K562 (cell line): ENCODE data around the gene SPDL1. TPM values are rescaled to one million over a fixed set of nuclear protein-coding genes. Genes with fewer than 3 reads are reported as not detected.

Experiments
- CREB3L1 ChIP-seq: fragments of 450-650 bp; IDR thresholded peaks from 2 replicates; pipeline ENCODE4 v1.6.1; 2014; ENCODE audit warnings: low read depth, mild to moderate bottlenecking, moderate library complexity, borderline replicate concordance
- CREM ChIP-seq: IDR thresholded peaks from 2 replicates; pipeline ENCODE4 v1.6.1; 2014; ENCODE audit warnings: antibody characterized with exemption, low read depth
- CSDE1 ChIP-seq, 2 experiments: fragments of 450-650 bp; IDR thresholded peaks; 2 replicates each; pipeline ENCODE4 v1.6.1; 2016; ENCODE audit warnings: mild to moderate bottlenecking in 1 of 2
- GABPA ChIP-seq: fragments of 200-800 bp; sonication (Bioruptor generic); conservative IDR thresholded peaks from 2 replicates; pipeline ENCODE4 v1.6.1; 2016; ENCODE audit warnings: low read depth, missing genetic modification characterization, missing compliant biosample characterization
- GTF3C2 ChIP-seq: IDR thresholded peaks from 3 replicates; pipeline ENCODE4 v1.6.1; 2011; ENCODE audit warnings: borderline replicate concordance, mild to moderate bottlenecking, moderate library complexity; ENCODE audit not compliant: insufficient read length; ENCODE audit errors: extremely low read depth
- JUN ChIP-seq, 2 experiments: sonication (generic) in 1 of 2; formaldehyde crosslinking in 1 of 2; IDR thresholded peaks; 2 replicates each; pipeline versions ENCODE4 v1.6.1 to v1.8.0; 2012 to 2022; ENCODE audit warnings: borderline replicate concordance in 2 of 2, mild to moderate bottlenecking in 2 of 2, improper control_type of control experiment in 1 of 2, low read depth in 1 of 2, low read length in 1 of 2, missing genetic modification reagents in 1 of 2
- NFE2 ChIP-seq: IDR thresholded peaks from 2 replicates; pipeline ENCODE4 v1.6.1; 2014; ENCODE audit warnings: antibody characterized with exemption, low read depth
- NFRKB ChIP-seq: fragments of 450-650 bp; IDR thresholded peaks from 2 replicates; pipeline ENCODE4 v1.6.1; 2016; ENCODE audit warnings: low read depth
- POLR2A ChIP-seq: fragments of 450-650 bp; conservative IDR thresholded peaks from 2 replicates; pipeline ENCODE4 v1.6.1; 2016
- POLR2H ChIP-seq: IDR thresholded peaks from 2 replicates; pipeline ENCODE4 v1.6.1; 2016; ENCODE audit warnings: missing genetic modification characterization, low read depth, mild to moderate bottlenecking, control low read depth, missing compliant biosample characterization, moderate library complexity
- POLR3A ChIP-seq: IDR thresholded peaks from 2 replicates; pipeline ENCODE4 v1.6.1; 2011; ENCODE audit warnings: borderline replicate concordance, mild to moderate bottlenecking, moderate library complexity; ENCODE audit not compliant: insufficient read length, insufficient read depth; ENCODE audit errors: extremely low read depth
- STAG1 ChIP-seq: sonication (generic); formaldehyde crosslinking; IDR thresholded peaks from 2 replicates; pipeline ENCODE4 v1.5.0; 2020; ENCODE audit warnings: missing genetic modification reagents, borderline replicate concordance
- UBTF ChIP-seq, 2 experiments: IDR thresholded peaks; 2 replicates each; pipeline ENCODE4 v1.6.1; 2012; ENCODE audit warnings: improper control_type of control experiment in 2 of 2, low read depth in 2 of 2, low read length in 2 of 2, borderline replicate concordance in 1 of 2
- ZEB2 ChIP-seq: fragments of 450-650 bp; IDR thresholded peaks from 2 replicates; pipeline ENCODE4 v1.6.1; 2016
- ZNF174 ChIP-seq: fragments of 250-450 bp; sonication (Bioruptor Pico); IDR thresholded peaks from 2 replicates; pipeline ENCODE4 v1.4.0; 2020; ENCODE audit warnings: mild to moderate bottlenecking
- ZNF197 ChIP-seq: fragments of 200-800 bp; sonication (Bioruptor generic); IDR thresholded peaks from 2 replicates; pipeline ENCODE4 v1.6.1; 2016; ENCODE audit warnings: low read depth, missing genetic modification characterization, missing compliant biosample characterization
- ZNF232 ChIP-seq: sonication (generic); formaldehyde crosslinking; IDR thresholded peaks from 2 replicates; pipeline ENCODE4 v1.8.0; 2022; ENCODE audit warnings: mild to moderate bottlenecking, missing genetic modification reagents
- ZNF263 ChIP-seq: sonication (generic); formaldehyde crosslinking; IDR thresholded peaks from 2 replicates; pipeline ENCODE4 v1.8.0; 2022; ENCODE audit warnings: mild to moderate bottlenecking, missing genetic modification reagents, borderline replicate concordance
- ZNF274 ChIP-seq: IDR thresholded peaks from 2 replicates; pipeline ENCODE4 v1.6.1; 2011; ENCODE audit warnings: low read depth, mild to moderate bottlenecking, low read length, moderate library complexity, borderline replicate concordance
- polyA plus RNA-seq, 8 experiments: library from polyadenylated mRNA; depleted of rRNA in 4 of 8; stranded (reverse) in 5 of 8; unstranded in 3 of 8; fragments of >200 nt; fragmentation: Nextera tagmentation in 2 of 8; fragmentation: Illumina TruSeq in 1 of 8; extraction: Ambion mirVana in 2 of 8; extraction: Trizol in 1 of 8; gene quantifications; 2 replicates each; pipeline versions ENCODE4 v1.2.1 to v1.2.3, GENCODE V29; 2011 to 2014; ENCODE audit warnings: inconsistent platforms in 1 of 8, missing spikeins in 1 of 8
- total RNA-seq, 7 experiments: library from RNA; depleted of rRNA in 6 of 7; stranded (reverse); fragments of >200 nt in 6 of 7; fragmentation: Illumina TruSeq in 2 of 7; extraction: Trizol in 2 of 7; gene quantifications; 2 replicates each; pipeline versions ENCODE4 v1.2.1 to v1.2.3, GENCODE V29; 2011 to 2021; ENCODE audit warnings: low replicate concordance in 1 of 7
- TF ChIP-seq, protein P1 (sequence below): fragments of 250-450 bp; sonication (Bioruptor Pico); IDR thresholded peaks from 2 replicates; pipeline ENCODE4 v1.8.0; 2021; ENCODE audit warnings: moderate library complexity, mild to moderate bottlenecking, inconsistent platforms

SPDL1 gene
- total and polyA plus RNA-seq, 9 of the 15 experiments (the other 6 are each of a cell fraction or from before 2014, with no cell fraction given) = 32.4 to 59.6 (median 49.0) TPM

- TF ChIP-seq UBTF (IDR thresholded peaks at IDR 0.05; ENCODE audit: borderline replicate concordance in 1 of 2, low read depth in 2 of 2, low read length in 2 of 2) = no peak
- no peak for TF ChIP-seq NFRKB
- TF ChIP-seq CREM = peak; percentile 59
- TF ChIP-seq CREB3L1 = no peak
- peak; percentile 69 for TF ChIP-seq GABPA (tag)
- no peak for TF ChIP-seq JUN (IDR thresholded peaks at IDR 0.05; ENCODE audit: borderline replicate concordance, low read depth, low read length)
- TF ChIP-seq JUN (CRISPR knock-in tag; IDR thresholded peaks at IDR 0.05; ENCODE audit: borderline replicate concordance) = no peak
- TF ChIP-seq POLR3A = no peak
- TF ChIP-seq NFE2 = no peak
- TF ChIP-seq STAG1 (CRISPR knock-in tag) = no peak
- TF ChIP-seq POLR2H (tag) = no peak
- TF ChIP-seq ZEB2 = no peak
- TF ChIP-seq, protein P1, sequence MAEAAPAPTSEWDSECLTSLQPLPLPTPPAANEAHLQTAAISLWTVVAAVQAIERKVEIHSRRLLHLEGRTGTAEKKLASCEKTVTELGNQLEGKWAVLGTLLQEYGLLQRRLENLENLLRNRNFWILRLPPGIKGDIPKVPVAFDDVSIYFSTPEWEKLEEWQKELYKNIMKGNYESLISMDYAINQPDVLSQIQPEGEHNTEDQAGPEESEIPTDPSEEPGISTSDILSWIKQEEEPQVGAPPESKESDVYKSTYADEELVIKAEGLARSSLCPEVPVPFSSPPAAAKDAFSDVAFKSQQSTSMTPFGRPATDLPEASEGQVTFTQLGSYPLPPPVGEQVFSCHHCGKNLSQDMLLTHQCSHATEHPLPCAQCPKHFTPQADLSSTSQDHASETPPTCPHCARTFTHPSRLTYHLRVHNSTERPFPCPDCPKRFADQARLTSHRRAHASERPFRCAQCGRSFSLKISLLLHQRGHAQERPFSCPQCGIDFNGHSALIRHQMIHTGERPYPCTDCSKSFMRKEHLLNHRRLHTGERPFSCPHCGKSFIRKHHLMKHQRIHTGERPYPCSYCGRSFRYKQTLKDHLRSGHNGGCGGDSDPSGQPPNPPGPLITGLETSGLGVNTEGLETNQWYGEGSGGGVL (CRISPR knock-in tag) = no peak
- TF ChIP-seq ZNF263 (CRISPR knock-in tag) = no peak
- TF ChIP-seq ZNF174 (CRISPR knock-in tag) = no peak
- no peak for TF ChIP-seq ZNF197 (CRISPR knock-in tag)
- TF ChIP-seq ZNF232 = no peak
- TF ChIP-seq POLR2A = no peak
- no peak for TF ChIP-seq CSDE1 (IDR thresholded peaks at IDR 0.05)
- no peak for TF ChIP-seq ZNF274
- TF ChIP-seq GTF3C2 = no peak
Observed at GRCh38 chr5:169650701-169651331, 67.2 kb downstream of the SPDL1 start (continued).
